HG03066 (cell line): ENCODE results near the gene GPR22.

Source experiments
- ATAC-seq: cut with Tn5 transposase; IDR thresholded peaks from one replicate; pipeline ENCODE4 v1.9.1; 2021; ENCODE audit warnings: low read depth; ENCODE audit not compliant: unreplicated experiment

Gene GPR22

GRCh38 chr7:107474104-107474521, 4.3 kb downstream of the GPR22 start:
- ATAC-seq: no peak

GRCh38 chr7:107479303-107479702, 9.4 kb downstream of the GPR22 start:
- no peak for ATAC-seq

- ATAC-seq: no peak
Observed at GRCh38 chr7:107480932-107481331, 11.1 kb downstream of the GPR22 start.

- ATAC-seq: no peak
Observed at GRCh38 chr7:107482571-107482970, 12.7 kb downstream of the GPR22 start.

- no peak for ATAC-seq
Observed at GRCh38 chr7:107486041-107486440, 16.2 kb downstream of the GPR22 start.

- ATAC-seq: no peak
Observed at GRCh38 chr7:107492875-107493274, 23.0 kb downstream of the GPR22 start.

GRCh38 chr7:107494315-107494751, 24.5 kb downstream of the GPR22 start:
- ATAC-seq: no peak

- no peak for ATAC-seq
Observed at GRCh38 chr7:107494884-107495283, 25.0 kb downstream of the GPR22 start.

GRCh38 chr7:107495516-107495915, 25.7 kb downstream of the GPR22 start:
- ATAC-seq: no peak

- no peak for ATAC-seq
Observed at GRCh38 chr7:107499731-107500130, 29.9 kb downstream of the GPR22 start.

- ATAC-seq: no peak
Observed at GRCh38 chr7:107501593-107501992, 31.7 kb downstream of the GPR22 start.

GRCh38 chr7:107502154-107502553, 32.3 kb downstream of the GPR22 start:
- ATAC-seq: no peak

GRCh38 chr7:107502797-107503196, 32.9 kb downstream of the GPR22 start:
- ATAC-seq: no peak

GRCh38 chr7:107503687-107504086, 33.8 kb downstream of the GPR22 start:
- no peak for ATAC-seq

GRCh38 chr7:107505362-107505761, 35.5 kb downstream of the GPR22 start:
- no peak for ATAC-seq

GRCh38 chr7:107505997-107506673, 36.3 kb downstream of the GPR22 start:
- no peak for ATAC-seq

GRCh38 chr7:107506674-107507339, 37.0 kb downstream of the GPR22 start:
- ATAC-seq: no peak
